GM12891 (cell line): ENCODE data around the gene SMPX.

Source experiments
- POLR2A ChIP-seq: IDR thresholded peaks from 2 replicates; pipeline ENCODE4 v1.6.1; 2011; ENCODE audit warnings: low read depth, low read length, control low read depth
- POLR2AphosphoS5 ChIP-seq: IDR thresholded peaks from 2 replicates; pipeline ENCODE4 v1.6.1; 2011; ENCODE audit warnings: low read depth, low read length, control low read depth
- TAF1 ChIP-seq: IDR thresholded peaks from 2 replicates; pipeline ENCODE4 v1.6.1; 2011; ENCODE audit warnings: low read depth, low read length, control low read depth

DNA sequence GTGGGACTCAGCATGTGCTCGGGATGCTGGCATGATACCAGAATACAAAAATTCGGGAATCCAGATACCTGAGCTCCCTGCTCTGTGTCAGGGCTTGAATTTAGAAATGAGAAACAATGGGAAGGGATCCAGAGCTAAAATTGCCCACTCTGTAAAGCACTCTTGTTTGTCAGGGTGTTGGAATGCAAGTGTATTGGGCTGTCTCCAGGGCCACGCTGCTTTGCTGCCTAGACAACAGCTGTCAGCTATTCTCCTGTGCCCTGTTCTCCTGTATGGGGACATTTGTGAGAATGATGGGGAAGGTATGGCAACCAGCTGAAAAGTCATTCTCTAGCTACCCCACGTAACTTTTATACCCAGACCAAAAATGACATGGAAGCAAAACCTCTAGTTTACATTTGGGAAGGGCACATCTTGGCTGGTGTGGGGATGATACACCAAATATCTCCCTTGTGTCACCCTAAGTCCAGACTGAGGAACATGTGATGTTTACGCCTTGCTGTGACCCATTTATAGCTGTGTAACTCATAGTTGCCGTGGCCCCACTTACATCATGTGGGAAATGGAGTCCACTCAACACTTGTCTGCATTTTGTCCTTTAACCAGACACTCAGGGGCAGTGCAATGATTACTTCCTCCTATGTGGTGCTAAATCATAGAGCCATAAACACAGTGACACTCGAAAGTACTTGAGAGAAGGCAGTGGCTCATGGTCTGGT is 46.6 kb downstream of the SMPX start:
- no peak for TF ChIP-seq POLR2A
- TF ChIP-seq POLR2AphosphoS5 = no peak
- no peak for TF ChIP-seq TAF1
